GM12801 (cell line): ENCODE data around the gene ELAC2.

ENCODE experiments used
- TF ChIP-seq, protein P1 (sequence below): IDR thresholded peaks from one replicate; pipeline ENCODE4 v1.5.1; 2011; ENCODE audit warnings: control low read depth; ENCODE audit not compliant: insufficient read length; ENCODE audit errors: extremely low read depth

Gene ELAC2

DNA sequence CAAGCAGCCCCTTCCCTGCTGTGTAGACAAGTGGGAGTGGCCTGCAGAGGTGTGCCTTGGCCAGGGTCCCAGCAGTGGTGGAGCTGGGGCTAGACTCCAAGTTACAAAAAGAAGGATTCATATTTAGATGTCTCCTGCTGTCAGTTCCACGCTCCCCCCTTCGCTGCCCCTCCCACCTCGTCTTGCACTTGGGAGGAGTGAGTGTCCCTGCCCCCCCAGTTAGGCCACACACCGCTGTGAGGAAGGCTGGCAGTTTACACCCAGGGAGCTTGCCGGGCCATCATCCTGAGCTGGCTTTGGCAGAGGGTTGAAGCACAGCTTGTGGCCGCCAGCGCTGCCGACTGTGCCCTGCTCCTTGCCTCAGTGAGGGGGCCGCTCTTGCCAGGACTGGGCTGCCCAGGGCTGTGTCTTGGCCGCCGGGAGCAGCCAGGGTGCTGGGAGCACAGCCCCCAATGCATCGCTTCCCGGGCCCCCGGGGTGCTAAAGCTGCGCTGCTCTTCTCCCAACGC is 44.3 kb downstream of the ELAC2 start:
- TF ChIP-seq, protein P1, sequence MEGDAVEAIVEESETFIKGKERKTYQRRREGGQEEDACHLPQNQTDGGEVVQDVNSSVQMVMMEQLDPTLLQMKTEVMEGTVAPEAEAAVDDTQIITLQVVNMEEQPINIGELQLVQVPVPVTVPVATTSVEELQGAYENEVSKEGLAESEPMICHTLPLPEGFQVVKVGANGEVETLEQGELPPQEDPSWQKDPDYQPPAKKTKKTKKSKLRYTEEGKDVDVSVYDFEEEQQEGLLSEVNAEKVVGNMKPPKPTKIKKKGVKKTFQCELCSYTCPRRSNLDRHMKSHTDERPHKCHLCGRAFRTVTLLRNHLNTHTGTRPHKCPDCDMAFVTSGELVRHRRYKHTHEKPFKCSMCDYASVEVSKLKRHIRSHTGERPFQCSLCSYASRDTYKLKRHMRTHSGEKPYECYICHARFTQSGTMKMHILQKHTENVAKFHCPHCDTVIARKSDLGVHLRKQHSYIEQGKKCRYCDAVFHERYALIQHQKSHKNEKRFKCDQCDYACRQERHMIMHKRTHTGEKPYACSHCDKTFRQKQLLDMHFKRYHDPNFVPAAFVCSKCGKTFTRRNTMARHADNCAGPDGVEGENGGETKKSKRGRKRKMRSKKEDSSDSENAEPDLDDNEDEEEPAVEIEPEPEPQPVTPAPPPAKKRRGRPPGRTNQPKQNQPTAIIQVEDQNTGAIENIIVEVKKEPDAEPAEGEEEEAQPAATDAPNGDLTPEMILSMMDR: no peak

DNA sequence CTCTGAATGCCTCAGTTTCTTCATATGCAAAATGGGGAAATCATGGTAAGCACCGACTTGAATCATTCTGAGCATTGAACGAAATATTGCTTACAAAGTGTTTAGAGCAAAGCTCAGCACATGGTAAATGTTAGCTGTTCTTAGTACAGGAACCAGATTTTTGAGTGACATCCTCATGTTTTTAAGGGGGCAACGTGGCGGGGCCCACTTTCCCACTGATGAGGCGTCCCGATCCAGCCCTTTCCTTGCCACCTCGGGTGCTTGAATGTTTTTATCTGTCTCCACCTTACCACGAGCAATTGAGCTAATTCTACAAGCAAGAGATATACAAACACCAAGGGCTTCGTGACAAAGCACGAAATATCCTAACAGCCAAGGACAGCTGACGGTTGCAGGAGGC is 49.9 kb downstream of the ELAC2 start:
- TF ChIP-seq, protein P1: no peak

DNA sequence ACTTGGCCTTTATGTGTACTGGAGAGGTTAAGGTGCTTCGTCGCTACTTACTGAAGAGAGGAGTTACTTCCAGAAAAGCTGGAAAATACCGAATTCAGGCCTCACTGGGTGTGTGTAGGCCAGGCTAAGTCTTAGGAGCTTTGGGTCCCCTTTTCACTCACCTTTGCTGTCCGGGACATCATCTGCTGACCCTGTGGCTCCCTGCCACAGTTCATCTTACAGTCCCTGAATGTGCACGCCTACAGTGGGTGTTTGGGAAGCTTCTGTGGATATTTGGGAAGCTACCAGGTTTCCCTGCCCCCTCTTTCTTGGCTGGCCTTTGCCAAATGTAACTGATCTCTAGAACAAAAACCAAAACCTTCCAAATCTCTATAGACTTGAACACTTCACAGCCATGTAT is 51.4 kb downstream of the ELAC2 start:
- TF ChIP-seq, protein P1: no peak

DNA sequence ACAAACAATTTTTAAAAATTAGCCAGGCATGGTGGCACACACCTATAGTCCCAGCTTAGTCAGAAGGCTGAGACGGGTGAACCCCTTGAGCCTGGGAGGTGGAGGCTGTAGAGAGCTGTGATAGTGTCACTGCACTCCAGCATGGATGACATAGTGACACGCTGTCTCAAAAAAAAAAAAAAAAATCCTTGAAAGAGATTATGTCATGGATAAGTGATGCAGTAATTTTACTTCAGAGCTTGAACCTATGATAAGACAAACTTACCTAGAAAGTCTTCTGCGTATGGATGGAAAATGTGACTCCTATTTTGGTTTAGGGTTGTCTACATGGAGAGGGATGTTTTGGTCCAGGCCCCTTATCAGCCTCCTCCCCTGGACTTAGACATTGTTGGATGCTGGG is 51.8 kb downstream of the ELAC2 start:
- TF ChIP-seq, protein P1: no peak

DNA sequence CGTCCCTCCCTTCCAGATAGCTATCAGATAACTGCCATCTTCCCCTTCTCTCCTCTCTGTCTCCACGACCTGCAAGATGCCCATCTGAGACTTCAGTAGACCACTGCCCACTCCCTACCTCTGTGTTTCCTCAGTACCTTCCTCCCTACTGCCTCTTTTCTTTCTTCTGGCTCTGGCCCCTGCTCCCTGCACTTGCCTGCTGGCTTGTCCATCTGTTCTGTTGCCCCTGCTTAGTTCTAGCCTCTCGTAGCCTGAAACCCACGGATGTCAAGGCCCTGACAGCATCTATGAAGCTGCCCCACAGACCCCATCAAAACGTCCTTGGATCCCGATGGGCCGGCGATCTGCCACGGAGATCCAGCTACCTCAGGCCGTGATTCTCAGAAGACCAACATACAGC is 53.0 kb downstream of the ELAC2 start:
- TF ChIP-seq, protein P1: no peak

DNA sequence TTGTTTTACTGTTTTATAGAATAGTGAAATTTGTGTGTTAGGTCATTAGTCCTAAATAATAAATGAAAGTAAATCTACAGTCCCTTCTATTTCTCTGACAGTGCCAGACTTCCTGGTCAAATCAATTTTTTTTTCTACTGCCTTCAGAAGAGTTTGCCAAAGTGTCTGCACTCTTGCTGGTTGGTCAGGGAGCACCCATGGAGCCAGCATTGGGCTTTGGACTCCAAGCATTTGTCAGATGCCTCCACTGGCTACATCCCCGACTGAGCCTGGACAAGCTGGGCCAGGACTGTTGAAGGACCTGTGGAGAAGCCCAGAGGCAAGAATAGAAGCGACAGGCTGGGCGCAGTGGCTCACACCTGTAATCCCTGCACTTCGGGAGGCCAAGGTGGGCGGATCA is 53.7 kb downstream of the ELAC2 start:
- TF ChIP-seq, protein P1: no peak

DNA sequence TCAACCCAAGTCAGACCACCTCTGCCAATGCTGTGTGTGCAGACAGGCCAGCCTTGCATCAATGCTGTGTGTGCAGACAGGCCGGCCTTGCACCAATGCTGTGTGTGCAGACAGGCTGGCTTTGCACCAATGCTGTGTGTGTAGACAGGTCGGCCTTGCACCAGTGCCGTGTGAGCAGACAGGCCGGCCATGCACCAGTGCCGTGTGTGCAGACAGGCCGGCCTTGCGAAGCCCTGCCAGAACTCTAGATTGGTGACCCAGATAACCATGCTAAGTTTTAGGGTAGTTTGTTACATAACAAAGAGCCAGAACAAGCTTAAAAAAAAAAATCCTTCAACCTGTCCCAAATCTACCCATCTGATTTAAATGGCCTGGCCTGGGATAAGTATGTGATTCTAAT is 54.3 kb downstream of the ELAC2 start:
- TF ChIP-seq, protein P1: no peak

DNA sequence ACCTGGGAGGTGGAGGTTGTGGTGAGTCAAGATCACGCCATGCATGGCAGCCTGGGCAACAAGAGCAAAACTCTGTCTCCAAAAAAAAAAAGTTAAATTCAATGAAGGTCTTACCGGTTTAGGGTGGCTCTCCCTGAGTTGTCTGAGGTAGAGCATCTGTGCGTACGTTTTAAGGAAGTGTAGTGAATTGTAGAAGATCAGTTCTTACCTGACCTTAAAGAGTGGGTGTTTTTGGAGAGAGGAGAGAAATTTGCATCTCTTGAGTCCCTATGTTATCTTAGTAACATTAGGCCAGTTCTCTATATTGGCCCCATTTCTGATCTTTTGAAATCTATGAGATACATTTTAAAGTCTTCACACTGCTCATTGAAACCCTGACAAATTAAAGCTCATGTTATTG is 56.2 kb downstream of the ELAC2 start:
- TF ChIP-seq, protein P1: no peak
